Peyer's patch (tissue), 4 donors: ENCODE measurements around the gene CBX4. TPM values are rescaled to one million over a fixed set of nuclear protein-coding genes. Genes with fewer than 3 reads are reported as not detected.

Experiments
- DNase-seq, 3 donors: peaks; one replicate each; pipeline ENCODE4 v3.0.0-alpha.2; 2017 to 2019
- H3K27ac ChIP-seq, 4 donors: fragments of 200-600 bp; sonication (generic); one replicate each; pipeline ENCODE4 v1.5.1; 2016 to 2019
- H3K27me3 ChIP-seq, 2 donors: fragments of 200-600 bp; sonication (generic); one replicate each; pipeline ENCODE4 v1.5.1; 2019
- H3K36me3 ChIP-seq, 3 donors: fragments of 200-600 bp; sonication (generic); one replicate each; pipeline ENCODE4 v1.5.1; 2016 to 2019
- H3K4me1 ChIP-seq, 4 donors: fragments of 200-600 bp; sonication (generic); one replicate each; pipeline ENCODE4 v1.5.1; 2016 to 2019
- H3K4me3 ChIP-seq, 4 donors: fragments of 200-600 bp; sonication (generic); 1 replicate in 3 of 4; 2 replicates in 1 of 4; pipeline ENCODE4 v1.5.1; 2016 to 2019; ENCODE audit warnings: mild to moderate bottlenecking in 1 of 4
- H3K9me3 ChIP-seq, 4 donors: fragments of 200-600 bp; sonication (generic); one replicate each; pipeline ENCODE4 v1.5.1; 2016 to 2019; ENCODE audit warnings: mild to moderate bottlenecking in 1 of 4
- CTCF ChIP-seq, 6 experiments: fragments of 450-650 bp in 4 of 6; fragments of 200-600 bp in 2 of 6; sonication (generic) in 1 of 6; IDR thresholded peaks; one replicate each; pipeline ENCODE4 v1.5.1; 2017 to 2019; ENCODE audit warnings: antibody characterized with exemption in 6 of 6, mild to moderate bottlenecking in 3 of 6, moderate library complexity in 1 of 6
- POLR2A ChIP-seq, 2 donors: fragments of 450-650 bp; IDR thresholded peaks; one replicate each; pipeline ENCODE4 v1.5.1; 2017; ENCODE audit warnings: antibody characterized with exemption in 2 of 2, mild to moderate bottlenecking in 2 of 2, moderate library complexity in 2 of 2
- total RNA-seq, 4 donors: library from RNA; depleted of rRNA; stranded (reverse); fragments of >200 nt; gene quantifications; one replicate each; pipeline ENCODE4 v1.1.0, GENCODE V29; 2016

Gene CBX4
- total RNA-seq, 4 donors from 2014 or later: 4.9 to 19.0 (median 12.3) TPM

GRCh38 chr17:79844869-79845600 is 5.8 kb upstream of the CBX4 start:
- TF ChIP-seq CTCF (IDR thresholded peaks at IDR 0.05) (peak; percentile 1 to 80 (median 58)), POLR2A (IDR thresholded peaks at IDR 0.05) (peak in 1 of 2 donors; percentile 11)
- Histone ChIP-seq H3K4me3 (peak overlapping the region; percentile 34 to 66 (median 52)), H3K4me1 (peaks cover 15 to 58% (median 40%) of the 10 kb centered on the region in 4 donors), H3K27me3 (peaks cover 0 to 28% of the 10 kb centered on the region in 2 donors), H3K27ac (peak overlapping the region; percentile 44 to 89 (median 60)), H3K36me3 (no peaks in the 10 kb centered on the region), H3K9me3 (no peaks in the 10 kb centered on the region)
- DNase-seq: peak in 2 of 3 donors; percentile 71 to 76

GRCh38 chr17:79843816-79844800 is 4.9 kb upstream of the CBX4 start:
- TF ChIP-seq CTCF (IDR thresholded peaks at IDR 0.05): no peak
- TF ChIP-seq POLR2A (IDR thresholded peaks at IDR 0.05): peak; percentile 25 to 62
- peak overlapping the region; percentile 44 to 89 (median 60) for H3K27ac ChIP-seq
- peak overlapping the region; percentile 34 to 66 (median 52) for H3K4me3 ChIP-seq
- no peaks in the 10 kb centered on the region for H3K36me3 ChIP-seq
- H3K9me3 ChIP-seq: no peaks in the 10 kb centered on the region
- peak in 2 of 3 donors; percentile 68 to 74 for DNase-seq
- peaks cover 15 to 62% (median 45%) of the 10 kb centered on the region in 4 donors for H3K4me1 ChIP-seq
- peaks cover 0 to 28% of the 10 kb centered on the region in 2 donors for H3K27me3 ChIP-seq

- DNase-seq: peak in 1 of 3 donors; percentile 64
- Histone ChIP-seq H3K36me3 (no peaks in the 10 kb centered on the region), H3K4me1 (peaks cover 15 to 62% (median 45%) of the 10 kb centered on the region in 4 donors), H3K27me3 (peaks cover 0 to 28% of the 10 kb centered on the region in 2 donors), H3K9me3 (no peaks in the 10 kb centered on the region), H3K27ac (peak overlapping the region in 2 of 4 donors; percentile 52 to 89), H3K4me3 (peak overlapping the region; percentile 34 to 66 (median 52))
- no peak for TF ChIP-seq CTCF (IDR thresholded peaks at IDR 0.05)
These were observed 4.2 kb upstream of the CBX4 start for GRCh38 chr17:79843474-79843815.

- Histone ChIP-seq H3K36me3 (no peaks in the 10 kb centered on the region), H3K4me3 (peak overlapping the region; percentile 34 to 66 (median 52)), H3K9me3 (no peaks in the 10 kb centered on the region), H3K27me3 (peaks cover 0 to 28% of the 10 kb centered on the region in 2 donors), H3K27ac (peak overlapping the region in 1 of 4 donors; percentile 52), H3K4me1 (peaks cover 15 to 66% (median 45%) of the 10 kb centered on the region in 4 donors)
- DNase-seq: no peak
- TF ChIP-seq POLR2A (IDR thresholded peaks at IDR 0.05): no peak
- peak in 1 of 6 experiments; percentile 10 for TF ChIP-seq CTCF (IDR thresholded peaks at IDR 0.05)
These were observed 3.6 kb upstream of the CBX4 start for GRCh38 chr17:79842656-79843473.
